K562 (cell line): ENCODE data around the gene ASS1. TPM values are rescaled to one million over a fixed set of nuclear protein-coding genes. Genes with fewer than 3 reads are reported as not detected.

ENCODE experiments used
- DIDO1 ChIP-seq: fragments of 450-650 bp; IDR thresholded peaks from 2 replicates; pipeline ENCODE4 v1.6.1; 2016; ENCODE audit warnings: low read depth, missing biosample characterization, missing genetic modification characterization
- EP300 ChIP-seq: IDR thresholded peaks from 2 replicates; pipeline ENCODE4 v1.6.1; 2012; ENCODE audit warnings: low read length, improper control_type of control experiment
- FOXA3 ChIP-seq, 2 experiments: fragments of 450-650 bp in 1 of 2; sonication (generic) in 1 of 2; formaldehyde crosslinking; IDR thresholded peaks in 1 of 2; conservative IDR thresholded peaks in 1 of 2; 2 replicates each; pipeline versions ENCODE4 v1.4.0 to v1.8.0; 2020 to 2022; ENCODE audit warnings: mild to moderate bottlenecking in 2 of 2, missing genetic modification reagents in 1 of 2
- GABPA ChIP-seq: fragments of 200-800 bp; sonication (Bioruptor generic); conservative IDR thresholded peaks from 2 replicates; pipeline ENCODE4 v1.6.1; 2016; ENCODE audit warnings: low read depth, missing genetic modification characterization, missing compliant biosample characterization
- HEY1 ChIP-seq: fragments of 250-450 bp; sonication (Bioruptor Pico); IDR thresholded peaks from 2 replicates; pipeline ENCODE4 v1.5.0; 2020; ENCODE audit warnings: mild to moderate bottlenecking, moderate library complexity, borderline replicate concordance
- MTA3 ChIP-seq: fragments of 450-650 bp; formaldehyde crosslinking; IDR thresholded peaks from 2 replicates; pipeline ENCODE4 v1.6.1; 2017; ENCODE audit warnings: mild to moderate bottlenecking, borderline replicate concordance
- NCOR1 ChIP-seq: fragments of 450-650 bp; IDR thresholded peaks from 2 replicates; pipeline ENCODE4 v1.6.1; 2016; ENCODE audit warnings: mild to moderate bottlenecking, moderate library complexity
- NFIX ChIP-seq: fragments of 250-450 bp; sonication (Bioruptor Pico); IDR thresholded peaks from 2 replicates; pipeline ENCODE4 v1.4.0; 2020; ENCODE audit warnings: low read depth, mild to moderate bottlenecking, moderate library complexity
- NFXL1 ChIP-seq: fragments of 450-650 bp; formaldehyde crosslinking; IDR thresholded peaks from 2 replicates; pipeline ENCODE4 v1.4.0; 2021; ENCODE audit warnings: mild to moderate bottlenecking
- NR2C2 ChIP-seq, 2 experiments: fragments of 200-800 bp in 1 of 2; sonication (Bioruptor generic) in 1 of 2; sonication (generic) in 1 of 2; formaldehyde crosslinking in 1 of 2; IDR thresholded peaks; 2 replicates each; pipeline versions ENCODE4 v1.6.1 to v1.8.0; 2016 to 2022; ENCODE audit warnings: mild to moderate bottlenecking in 1 of 2, missing compliant biosample characterization in 1 of 2, missing genetic modification characterization in 1 of 2, missing genetic modification reagents in 1 of 2
- SMAD2 ChIP-seq: fragments of 150-350 bp; IDR thresholded peaks from 2 replicates; pipeline ENCODE4 v1.6.1; 2014; ENCODE audit warnings: low read depth, mild to moderate bottlenecking, low read length
- TBP ChIP-seq: optimal IDR thresholded peaks from 2 replicates; pipeline ENCODE3; 2011; ENCODE audit warnings: low read depth, low read length, improper control_type of control experiment
- TRIM24 ChIP-seq, 2 experiments: fragments of 450-650 bp; IDR thresholded peaks; 2 replicates each; pipeline ENCODE4 v1.6.1; 2016
- WHSC1 ChIP-seq: IDR thresholded peaks from one replicate; pipeline ENCODE4 v1.6.1; 2012; ENCODE audit warnings: low read length, control low read depth, inconsistent platforms
- YY1 ChIP-seq, 3 experiments: IDR thresholded peaks; 2 replicates each; pipeline ENCODE4 v1.6.1; 2011; ENCODE audit warnings: low read length in 2 of 3, mild to moderate bottlenecking in 2 of 3, moderate library complexity in 2 of 3, borderline replicate concordance in 1 of 3, control low read depth in 1 of 3, low read depth in 1 of 3; ENCODE audit not compliant: insufficient read depth in 3 of 3, insufficient replicate concordance in 2 of 3, control insufficient read depth in 1 of 3, insufficient read length in 1 of 3; ENCODE audit errors: extremely low read depth in 1 of 3
- ZNF146 ChIP-seq: IDR thresholded peaks from one replicate; pipeline ENCODE4 v1.6.1; 2018; ENCODE audit warnings: missing compliant biosample characterization; ENCODE audit not compliant: unreplicated experiment
- ZNF445 ChIP-seq: fragments of 250-450 bp; sonication (Bioruptor Pico); IDR thresholded peaks from 2 replicates; pipeline ENCODE4 v1.4.0; 2020; ENCODE audit warnings: low read depth, mild to moderate bottlenecking, moderate library complexity
- ZNF830 ChIP-seq: fragments of 250-450 bp; sonication (Bioruptor Pico); IDR thresholded peaks from 2 replicates; pipeline ENCODE4 v1.5.0; 2021; ENCODE audit warnings: mild to moderate bottlenecking
- polyA plus RNA-seq, 8 experiments: library from polyadenylated mRNA; depleted of rRNA in 4 of 8; stranded (reverse) in 5 of 8; unstranded in 3 of 8; fragments of >200 nt; fragmentation: Nextera tagmentation in 2 of 8; fragmentation: Illumina TruSeq in 1 of 8; extraction: Ambion mirVana in 2 of 8; extraction: Trizol in 1 of 8; gene quantifications; 2 replicates each; pipeline versions ENCODE4 v1.2.1 to v1.2.3, GENCODE V29; 2011 to 2014; ENCODE audit warnings: inconsistent platforms in 1 of 8, missing spikeins in 1 of 8
- total RNA-seq, 7 experiments: library from RNA; depleted of rRNA in 6 of 7; stranded (reverse); fragments of >200 nt in 6 of 7; fragmentation: Illumina TruSeq in 2 of 7; extraction: Trizol in 2 of 7; gene quantifications; 2 replicates each; pipeline versions ENCODE4 v1.2.1 to v1.2.3, GENCODE V29; 2011 to 2021; ENCODE audit warnings: low replicate concordance in 1 of 7
- TF ChIP-seq, protein P1 (sequence below), 2 experiments: fragments of 450-650 bp in 1 of 2; sonication (generic) in 1 of 2; formaldehyde crosslinking in 1 of 2; IDR thresholded peaks; 2 replicates each; pipeline versions ENCODE4 v1.7.1 to v1.9.0; 2016 to 2022; ENCODE audit warnings: inconsistent platforms in 1 of 2, mild to moderate bottlenecking in 1 of 2, missing genetic modification reagents in 1 of 2

The ASS1 gene
- total and polyA plus RNA-seq, 9 of the 15 experiments (the other 6 are each of a cell fraction or from before 2014, with no cell fraction given), result 1.5 to 5.7 (median 3.7) TPM

DNA sequence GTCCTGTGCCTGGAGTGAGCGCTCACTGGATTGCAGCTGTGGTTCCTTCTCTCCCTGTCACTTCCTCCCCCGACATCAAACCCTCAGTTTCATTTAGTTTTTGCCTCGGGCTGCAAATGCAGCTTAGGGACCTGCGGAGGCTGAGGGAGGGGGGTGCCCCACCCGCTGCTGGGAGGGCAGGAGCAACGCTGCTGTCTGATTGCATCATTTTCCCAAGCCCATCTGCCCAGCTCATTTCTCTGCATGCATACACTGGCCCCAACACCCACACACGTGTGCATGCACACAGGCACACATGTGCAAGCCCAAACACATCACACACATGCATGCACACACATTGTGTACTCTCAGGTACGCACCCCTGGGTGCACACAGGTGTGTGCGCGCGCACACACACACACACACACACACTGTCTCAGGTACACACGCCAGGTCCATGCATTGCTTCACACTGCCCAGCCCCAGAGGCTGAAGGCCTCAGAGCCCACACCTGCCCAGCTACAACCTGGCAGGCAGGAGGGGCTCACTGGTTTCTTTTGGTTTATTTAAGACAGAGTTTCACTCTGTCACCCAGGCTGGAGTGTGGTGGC, 3.4 kb downstream of the ASS1 start (continued):
- TF ChIP-seq YY1 (IDR thresholded peaks at IDR 0.05; ENCODE audit: borderline replicate concordance in 1 of 3, control insufficient read depth in 1 of 3, extremely low read depth in 1 of 3, insufficient read depth in 3 of 3, insufficient read length in 1 of 3, insufficient replicate concordance in 2 of 3, low read depth in 1 of 3, low read length in 2 of 3), result no peak
- peak; percentile 38; the same call in 1 of the 2 replicates for TF ChIP-seq ZNF830 (CRISPR knock-in tag)
- no peak for TF ChIP-seq SMAD2
- TF ChIP-seq FOXA3 (CRISPR knock-in tag; conservative IDR thresholded peaks at IDR 0.05 in 1 of 2, IDR thresholded peaks at IDR 0.05 in 1 of 2), result no peak
- TF ChIP-seq ZNF445 (CRISPR knock-in tag), result no peak
- no peak for TF ChIP-seq GABPA
- no peak for TF ChIP-seq NCOR1
- TF ChIP-seq, protein P1, sequence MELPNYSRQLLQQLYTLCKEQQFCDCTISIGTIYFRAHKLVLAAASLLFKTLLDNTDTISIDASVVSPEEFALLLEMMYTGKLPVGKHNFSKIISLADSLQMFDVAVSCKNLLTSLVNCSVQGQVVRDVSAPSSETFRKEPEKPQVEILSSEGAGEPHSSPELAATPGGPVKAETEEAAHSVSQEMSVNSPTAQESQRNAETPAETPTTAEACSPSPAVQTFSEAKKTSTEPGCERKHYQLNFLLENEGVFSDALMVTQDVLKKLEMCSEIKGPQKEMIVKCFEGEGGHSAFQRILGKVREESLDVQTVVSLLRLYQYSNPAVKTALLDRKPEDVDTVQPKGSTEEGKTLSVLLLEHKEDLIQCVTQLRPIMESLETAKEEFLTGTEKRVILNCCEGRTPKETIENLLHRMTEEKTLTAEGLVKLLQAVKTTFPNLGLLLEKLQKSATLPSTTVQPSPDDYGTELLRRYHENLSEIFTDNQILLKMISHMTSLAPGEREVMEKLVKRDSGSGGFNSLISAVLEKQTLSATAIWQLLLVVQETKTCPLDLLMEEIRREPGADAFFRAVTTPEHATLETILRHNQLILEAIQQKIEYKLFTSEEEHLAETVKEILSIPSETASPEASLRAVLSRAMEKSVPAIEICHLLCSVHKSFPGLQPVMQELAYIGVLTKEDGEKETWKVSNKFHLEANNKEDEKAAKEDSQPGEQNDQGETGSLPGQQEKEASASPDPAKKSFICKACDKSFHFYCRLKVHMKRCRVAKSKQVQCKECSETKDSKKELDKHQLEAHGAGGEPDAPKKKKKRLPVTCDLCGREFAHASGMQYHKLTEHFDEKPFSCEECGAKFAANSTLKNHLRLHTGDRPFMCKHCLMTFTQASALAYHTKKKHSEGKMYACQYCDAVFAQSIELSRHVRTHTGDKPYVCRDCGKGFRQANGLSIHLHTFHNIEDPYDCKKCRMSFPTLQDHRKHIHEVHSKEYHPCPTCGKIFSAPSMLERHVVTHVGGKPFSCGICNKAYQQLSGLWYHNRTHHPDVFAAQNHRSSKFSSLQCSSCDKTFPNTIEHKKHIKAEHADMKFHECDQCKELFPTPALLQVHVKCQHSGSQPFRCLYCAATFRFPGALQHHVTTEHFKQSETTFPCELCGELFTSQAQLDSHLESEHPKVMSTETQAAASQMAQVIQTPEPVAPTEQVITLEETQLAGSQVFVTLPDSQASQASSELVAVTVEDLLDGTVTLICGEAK (IDR thresholded peaks at IDR 0.05), result no peak
- TF ChIP-seq, protein P1 (CRISPR knock-in tag; IDR thresholded peaks at IDR 0.05), result no peak
- TF ChIP-seq WHSC1, result no peak
- TF ChIP-seq NFXL1 (CRISPR knock-in tag), result no peak
- TF ChIP-seq DIDO1 (tag), result no peak
- TF ChIP-seq HEY1 (CRISPR knock-in tag), result no peak
- no peak for TF ChIP-seq NFIX
- TF ChIP-seq MTA3, result peak; percentile 71; the same call in 1 of the 2 replicates
- TF ChIP-seq NR2C2 (CRISPR knock-in tag; IDR thresholded peaks at IDR 0.05), result no peak
- TF ChIP-seq NR2C2 (tag; IDR thresholded peaks at IDR 0.05), result peak; percentile 66; the same call in 1 of the 2 replicates
- TF ChIP-seq TRIM24 (IDR thresholded peaks at IDR 0.05), result peak; percentile 66 to 84; a peak in 2 of 4 replicates
- TF ChIP-seq ZNF146, result no peak
- TF ChIP-seq EP300, result peak; percentile 62; the same call in 1 of the 2 replicates
- no peak for TF ChIP-seq TBP
